Measurements from ENCODE around the gene SLC13A5.
A peak's percentile ranks its signal among the peaks of the same experiment; 100 is the strongest.

Gene SLC13A5

DNA sequence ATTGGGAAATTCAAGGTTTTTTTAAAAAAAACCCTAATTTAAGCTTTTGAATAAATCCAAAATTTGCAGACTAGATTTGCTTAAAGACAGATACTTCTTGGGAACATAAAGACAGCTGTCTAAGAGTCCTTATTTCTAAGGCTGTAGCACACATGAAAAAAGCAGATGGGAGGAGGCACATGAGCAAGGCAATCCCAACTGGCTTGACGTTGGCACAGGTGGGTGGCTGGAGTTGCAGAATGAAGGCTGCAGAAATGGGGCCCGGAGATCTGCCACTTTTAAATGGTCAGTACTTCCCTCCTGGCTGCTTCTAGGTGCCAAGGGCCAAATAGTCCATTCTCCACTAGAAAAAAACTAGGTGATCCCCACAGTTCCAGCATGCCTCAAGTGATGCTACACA lies 77.1 kb downstream of the SLC13A5 start:
- Mint-ChIP-seq H3K27ac (no peak overlapping the region), H3K36me3 (ENCODE audit: low read depth) (peaks cover 40% of the 10 kb centered on the region), H3K4me3 (peak overlapping the region; percentile 27 to 77 (median 38)), H3K27me3 (ENCODE audit: low read depth) (no peaks in the 10 kb centered on the region), H3K9me3 (no peaks in the 10 kb centered on the region), H3K4me1 (peaks cover 7% of the 10 kb centered on the region)
- TF ChIP-seq, protein P1, sequence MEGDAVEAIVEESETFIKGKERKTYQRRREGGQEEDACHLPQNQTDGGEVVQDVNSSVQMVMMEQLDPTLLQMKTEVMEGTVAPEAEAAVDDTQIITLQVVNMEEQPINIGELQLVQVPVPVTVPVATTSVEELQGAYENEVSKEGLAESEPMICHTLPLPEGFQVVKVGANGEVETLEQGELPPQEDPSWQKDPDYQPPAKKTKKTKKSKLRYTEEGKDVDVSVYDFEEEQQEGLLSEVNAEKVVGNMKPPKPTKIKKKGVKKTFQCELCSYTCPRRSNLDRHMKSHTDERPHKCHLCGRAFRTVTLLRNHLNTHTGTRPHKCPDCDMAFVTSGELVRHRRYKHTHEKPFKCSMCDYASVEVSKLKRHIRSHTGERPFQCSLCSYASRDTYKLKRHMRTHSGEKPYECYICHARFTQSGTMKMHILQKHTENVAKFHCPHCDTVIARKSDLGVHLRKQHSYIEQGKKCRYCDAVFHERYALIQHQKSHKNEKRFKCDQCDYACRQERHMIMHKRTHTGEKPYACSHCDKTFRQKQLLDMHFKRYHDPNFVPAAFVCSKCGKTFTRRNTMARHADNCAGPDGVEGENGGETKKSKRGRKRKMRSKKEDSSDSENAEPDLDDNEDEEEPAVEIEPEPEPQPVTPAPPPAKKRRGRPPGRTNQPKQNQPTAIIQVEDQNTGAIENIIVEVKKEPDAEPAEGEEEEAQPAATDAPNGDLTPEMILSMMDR (IDR thresholded peaks at IDR 0.05; ENCODE audit: unreplicated experiment in 3 of 3), result no peak

All from nephron (organoid).